Mesendoderm (in vitro differentiated cells): Measurements from ENCODE around the gene NTNG2.
"Not testable (repeated sequence)": the region's sequence is repeated elsewhere in the genome, so short reads cannot be mapped to it uniquely, and the experiment has no call there.

Experiments used
- DNase-seq: peaks from one replicate; pipeline ENCODE4 v3.0.0; 2013
- H2AK5ac ChIP-seq: 2 replicates; pipeline ENCODE4 v1.6.1; 2013; ENCODE audit warnings: low read length, inconsistent platforms
- H2BK120ac ChIP-seq: 2 replicates; pipeline ENCODE4 v1.6.1; 2013; ENCODE audit warnings: low read depth, mild to moderate bottlenecking, low read length, moderate library complexity, mixed read lengths
- H2BK15ac ChIP-seq: replicated peaks from 2 replicates; pipeline ENCODE4 v1.6.1; 2013; ENCODE audit warnings: low read depth, mild to moderate bottlenecking, moderate library complexity
- H2BK5ac ChIP-seq: 2 replicates; pipeline ENCODE4 v1.6.1; 2013; ENCODE audit warnings: low read length, inconsistent platforms
- H3K18ac ChIP-seq: 2 replicates; pipeline ENCODE4 v1.6.1; 2013; ENCODE audit warnings: mild to moderate bottlenecking, low read length, mixed read lengths
- H3K23ac ChIP-seq: one replicate; pipeline ENCODE4 v1.6.1; 2013; ENCODE audit warnings: low read length
- H3K27ac ChIP-seq: 2 replicates; pipeline ENCODE4 v1.5.1; 2013; ENCODE audit warnings: low read depth, mild to moderate bottlenecking, inconsistent platforms, low read length, moderate library complexity
- H3K27me3 ChIP-seq: 2 replicates; pipeline ENCODE4 v1.6.1; 2013; ENCODE audit warnings: low read length, control low read depth, mild to moderate bottlenecking, inconsistent platforms; ENCODE audit not compliant: insufficient read depth, poor library complexity
- H3K36me3 ChIP-seq: 2 replicates; pipeline ENCODE4 v1.6.1; 2013; ENCODE audit warnings: low read length, inconsistent platforms; ENCODE audit not compliant: control insufficient read depth, insufficient read depth
- H3K4ac ChIP-seq: one replicate; pipeline ENCODE4 v1.6.1; 2013; ENCODE audit warnings: low read depth, mild to moderate bottlenecking, low read length, moderate library complexity
- H3K4me1 ChIP-seq: 2 replicates; pipeline ENCODE4 v1.6.1; 2013; ENCODE audit warnings: low read depth, low read length, inconsistent platforms; ENCODE audit not compliant: control insufficient read depth
- H3K4me2 ChIP-seq: 2 replicates; pipeline ENCODE4 v1.6.1; 2013; ENCODE audit warnings: low read length
- H3K4me3 ChIP-seq: 2 replicates; pipeline ENCODE4 v1.5.1; 2013; ENCODE audit warnings: mild to moderate bottlenecking, low read length
- H3K56ac ChIP-seq: one replicate; pipeline ENCODE4 v1.6.1; 2013; ENCODE audit warnings: low read length
- H3K79me1 ChIP-seq: 2 replicates; pipeline ENCODE4 v1.6.1; 2013; ENCODE audit warnings: low read length, inconsistent platforms
- H3K79me2 ChIP-seq: 2 replicates; pipeline ENCODE4 v1.6.1; 2013; ENCODE audit warnings: mild to moderate bottlenecking, low read length; ENCODE audit not compliant: control insufficient read depth, insufficient read depth
- H3K9ac ChIP-seq: 2 replicates; pipeline ENCODE4 v1.6.1; 2013; ENCODE audit warnings: low read length, inconsistent platforms
- H4K5ac ChIP-seq: one replicate; pipeline ENCODE4 v1.6.1; 2013; ENCODE audit warnings: low read length
- H4K8ac ChIP-seq: one replicate; pipeline ENCODE4 v1.6.1; 2013; ENCODE audit warnings: low read depth, mild to moderate bottlenecking, control low read depth, low read length, moderate library complexity
- WGBS: extraction: QIAGEN DNeasy Blood & Tissue Kit; methylation state at CpG from one replicate; pipeline ENCODE4 v1.1.7; 2013; ENCODE audit warnings: low lambda C conversion rate, missing lambda C conversion rate; ENCODE audit not compliant: insufficient coverage; ENCODE audit errors: extremely low coverage; 5-methylcytosine and 5-hydroxymethylcytosine counted together

Gene NTNG2

GRCh38 chr9:132134085-132134484, 27.8 kb upstream of the NTNG2 start:
- not testable (repeated sequence) for H3K27ac ChIP-seq, H2AK5ac ChIP-seq

GRCh38 chr9:132135456-132135855, 26.4 kb upstream of the NTNG2 start:
- H3K9ac ChIP-seq: no peak overlapping the region
- H3K36me3 ChIP-seq: no peaks in the 10 kb centered on the region
- WGBS: no CpG with 5 or more reads among the region's 5 CpGs
- H3K4ac ChIP-seq: no peak overlapping the region
- H3K27me3 ChIP-seq: no peaks in the 10 kb centered on the region
- no peak overlapping the region for H3K4me2 ChIP-seq
- H2BK120ac ChIP-seq: no peak overlapping the region
- H3K79me2 ChIP-seq: no peaks in the 10 kb centered on the region
- H2AK5ac ChIP-seq: no peak overlapping the region
- no peak overlapping the region for H2BK5ac ChIP-seq
- no peak overlapping the region for H4K5ac ChIP-seq
- H4K8ac ChIP-seq: no peak overlapping the region
- H3K4me3 ChIP-seq: no peak overlapping the region
- DNase-seq: no peak
- H3K4me1 ChIP-seq: no peaks in the 10 kb centered on the region
- no peak overlapping the region for H3K56ac ChIP-seq
- H2BK15ac ChIP-seq: no peak overlapping the region
- no peak overlapping the region for H3K27ac ChIP-seq
- H3K23ac ChIP-seq: no peak overlapping the region
- H3K79me1 ChIP-seq: no peaks in the 10 kb centered on the region
- H3K18ac ChIP-seq: no peak overlapping the region

More at GRCh38 chr9:132134085-132134484, 27.8 kb upstream of the NTNG2 start:
- not testable (repeated sequence) for DNase-seq, H4K5ac ChIP-seq, H2BK120ac ChIP-seq, H3K36me3 ChIP-seq, H3K23ac ChIP-seq, H3K79me2 ChIP-seq, H4K8ac ChIP-seq, H2BK15ac ChIP-seq, H3K9ac ChIP-seq, H2BK5ac ChIP-seq, H3K27me3 ChIP-seq, H3K56ac ChIP-seq, H3K18ac ChIP-seq, H3K4ac ChIP-seq, H3K79me1 ChIP-seq, H3K4me3 ChIP-seq, H3K4me2 ChIP-seq, H3K4me1 ChIP-seq
- no CpG with 5 or more reads among the region's 5 CpGs for WGBS

GRCh38 chr9:132136151-132136780, 25.6 kb upstream of the NTNG2 start:
- no peak overlapping the region for H4K8ac ChIP-seq
- H3K23ac ChIP-seq: peak overlapping the region; percentile 29
- H3K27me3 ChIP-seq: no peaks in the 10 kb centered on the region
- H3K9ac ChIP-seq: no peak overlapping the region
- no peaks in the 10 kb centered on the region for H3K79me2 ChIP-seq
- H3K18ac ChIP-seq: no peak overlapping the region
- H3K36me3 ChIP-seq: no peaks in the 10 kb centered on the region
- H2BK5ac ChIP-seq: no peak overlapping the region
- no peaks in the 10 kb centered on the region for H3K79me1 ChIP-seq
- H3K4ac ChIP-seq: no peak overlapping the region
- no peaks in the 10 kb centered on the region for H3K4me1 ChIP-seq
- no peak for DNase-seq
- WGBS: no CpG with 5 or more reads among the region's 16 CpGs
- no peak overlapping the region for H3K27ac ChIP-seq
- H2BK15ac ChIP-seq: no peak overlapping the region
- H2BK120ac ChIP-seq: no peak overlapping the region
- H3K4me3 ChIP-seq: no peak overlapping the region
- no peak overlapping the region for H3K56ac ChIP-seq
- H2AK5ac ChIP-seq: no peak overlapping the region
- no peak overlapping the region for H3K4me2 ChIP-seq
- H4K5ac ChIP-seq: no peak overlapping the region

GRCh38 chr9:132141344-132141947, 20.4 kb upstream of the NTNG2 start:
- no peak overlapping the region for H2BK5ac ChIP-seq
- WGBS: no CpG with 5 or more reads among the region's 24 CpGs
- H3K79me2 ChIP-seq: no peaks in the 10 kb centered on the region
- H3K27ac ChIP-seq: no peak overlapping the region
- no peaks in the 10 kb centered on the region for H3K36me3 ChIP-seq
- H3K23ac ChIP-seq: no peak overlapping the region
- no peak overlapping the region for H3K18ac ChIP-seq
- no peak overlapping the region for H4K8ac ChIP-seq
- no peak overlapping the region for H3K4ac ChIP-seq
- no peak overlapping the region for H2BK120ac ChIP-seq
- H3K9ac ChIP-seq: peak overlapping the region; percentile 51
- H2BK15ac ChIP-seq: no peak overlapping the region
- H3K4me3 ChIP-seq: peak overlapping the region; percentile 13
- H2AK5ac ChIP-seq: no peak overlapping the region
- peak overlapping the region; percentile 47 for H3K56ac ChIP-seq
- H3K27me3 ChIP-seq: no peaks in the 10 kb centered on the region
- H4K5ac ChIP-seq: no peak overlapping the region
- H3K79me1 ChIP-seq: no peaks in the 10 kb centered on the region
- H3K4me2 ChIP-seq: peak overlapping the region; percentile 47
- DNase-seq: peak; percentile 28
- H3K4me1 ChIP-seq: no peaks in the 10 kb centered on the region

- no peaks in the 10 kb centered on the region for H3K4me1 ChIP-seq
- no peak overlapping the region for H2BK5ac ChIP-seq
- H3K79me1 ChIP-seq: no peaks in the 10 kb centered on the region
- no peak overlapping the region for H3K4ac ChIP-seq
- peak; percentile 24 for DNase-seq
- WGBS: no CpG with 5 or more reads among the region's 12 CpGs
- no peak overlapping the region for H3K23ac ChIP-seq
- H3K79me2 ChIP-seq: no peaks in the 10 kb centered on the region
- H3K56ac ChIP-seq: peak overlapping the region; percentile 47
- H3K36me3 ChIP-seq: no peaks in the 10 kb centered on the region
- no peak overlapping the region for H2AK5ac ChIP-seq
- no peak overlapping the region for H2BK15ac ChIP-seq
- no peak overlapping the region for H3K9ac ChIP-seq
- no peak overlapping the region for H3K4me3 ChIP-seq
- no peak overlapping the region for H3K18ac ChIP-seq
- H3K27me3 ChIP-seq: no peaks in the 10 kb centered on the region
- H4K8ac ChIP-seq: no peak overlapping the region
- H3K4me2 ChIP-seq: no peak overlapping the region
- no peak overlapping the region for H2BK120ac ChIP-seq
- H3K27ac ChIP-seq: no peak overlapping the region
- H4K5ac ChIP-seq: no peak overlapping the region
These were observed 19.8 kb upstream of the NTNG2 start for GRCh38 chr9:132141948-132142594.
